GM19193 (cell line): ENCODE data around the gene HDAC4.

Experiments
- POLR2A ChIP-seq: IDR thresholded peaks from 4 replicates; pipeline ENCODE4 v1.6.1; 2011; ENCODE audit not compliant: insufficient read depth, insufficient read length; ENCODE audit errors: extremely low read depth

HDAC4 gene

DNA sequence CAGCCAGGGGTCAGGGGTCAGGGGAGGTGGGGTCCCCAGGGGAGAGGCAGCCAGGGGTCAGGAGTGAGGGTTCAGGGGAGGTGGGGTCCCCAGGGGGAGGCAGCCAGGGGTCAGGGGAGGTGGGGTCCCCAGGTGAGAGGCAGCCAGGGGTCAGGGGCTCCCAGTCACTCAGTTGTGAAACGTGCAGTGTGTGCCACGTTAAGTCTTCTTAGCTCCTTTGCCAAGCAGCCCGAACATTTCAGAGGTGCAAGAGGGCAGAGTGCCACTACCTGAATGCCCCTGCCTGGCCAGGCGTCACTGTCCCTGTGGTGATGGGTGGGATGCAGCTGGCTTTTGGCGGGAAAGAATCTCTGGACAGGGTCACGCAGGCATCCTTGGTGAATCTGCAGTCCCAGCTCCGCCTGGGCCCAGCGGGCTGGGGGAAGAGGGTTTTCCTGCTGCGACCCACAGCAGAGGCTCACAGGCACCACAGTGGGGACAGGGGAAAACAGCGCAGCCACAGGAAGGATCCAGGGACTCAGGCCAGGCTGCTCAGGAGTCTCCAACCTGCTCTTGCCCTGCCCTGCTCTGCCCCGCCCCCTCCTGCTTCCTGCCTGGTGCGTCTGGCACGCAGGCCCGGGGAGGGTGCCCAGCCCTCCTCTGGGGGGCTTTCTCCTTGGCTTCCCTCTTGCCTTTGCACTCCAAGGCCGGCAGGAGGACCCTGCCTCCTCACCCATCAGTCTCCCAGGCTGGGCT lies 364.7 kb downstream of the HDAC4 start:
- no peak for TF ChIP-seq POLR2A

DNA sequence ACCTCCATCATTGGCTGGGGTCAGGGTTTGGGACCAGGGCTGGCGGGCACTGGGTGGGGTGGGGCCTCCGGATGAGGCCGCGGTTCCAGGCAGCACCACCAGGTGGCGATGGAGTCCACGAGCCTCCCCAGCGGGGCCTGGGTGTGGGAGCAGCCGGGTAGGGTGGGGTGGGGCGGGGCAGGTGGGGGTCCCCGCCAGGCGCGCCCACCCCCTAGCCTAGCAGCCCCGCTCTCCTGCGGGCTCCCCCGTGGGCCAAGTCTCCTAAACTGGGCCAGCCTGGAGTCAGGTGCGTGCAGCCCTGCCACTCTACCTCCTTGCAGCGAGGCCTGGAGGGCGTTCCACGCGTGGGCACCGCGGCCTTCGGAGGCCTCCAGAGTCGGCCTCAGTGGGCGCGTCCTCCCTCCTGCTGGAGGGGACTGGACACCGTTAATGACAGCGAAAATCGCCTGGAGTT lies 365.4 kb downstream of the HDAC4 start:
- TF ChIP-seq POLR2A = no peak

DNA sequence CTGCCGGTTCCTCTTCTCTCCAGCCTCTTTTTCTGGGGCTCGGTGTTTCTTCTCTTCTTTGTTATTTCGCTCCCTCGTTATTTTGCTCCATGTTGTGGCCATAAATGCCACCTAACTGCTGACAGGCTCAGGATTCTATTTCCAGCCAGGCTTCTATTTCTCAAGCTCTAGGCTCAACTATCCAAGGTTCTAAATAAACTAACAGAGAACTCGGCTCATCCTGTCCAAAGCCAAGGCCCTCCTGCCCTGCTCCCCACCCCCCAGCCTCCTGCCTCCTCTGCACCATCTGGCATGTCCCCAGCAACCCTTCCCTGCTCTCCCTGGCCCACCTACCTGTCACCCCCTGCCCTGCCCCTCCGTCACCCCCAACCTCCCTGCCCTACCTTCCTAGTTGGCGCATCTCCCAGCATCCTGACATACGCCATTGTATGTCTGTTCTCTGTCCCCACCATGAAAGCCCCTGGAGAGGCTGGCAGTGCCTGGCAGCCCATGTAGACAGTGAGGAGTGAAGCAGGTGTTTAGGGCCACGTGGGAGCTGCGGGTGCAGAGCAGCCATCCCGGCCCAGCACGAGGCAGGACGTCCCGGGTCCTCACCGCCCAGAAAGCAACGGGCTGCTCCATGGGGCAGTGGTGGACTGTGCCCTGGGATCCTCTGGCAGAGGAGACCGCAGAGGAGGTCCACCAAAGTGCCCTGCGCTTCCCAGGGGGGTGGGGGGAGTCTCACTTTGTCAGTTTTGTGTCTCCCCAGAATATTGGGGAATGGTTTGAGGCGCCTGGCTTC lies 366.1 kb downstream of the HDAC4 start:
- no peak for TF ChIP-seq POLR2A

DNA sequence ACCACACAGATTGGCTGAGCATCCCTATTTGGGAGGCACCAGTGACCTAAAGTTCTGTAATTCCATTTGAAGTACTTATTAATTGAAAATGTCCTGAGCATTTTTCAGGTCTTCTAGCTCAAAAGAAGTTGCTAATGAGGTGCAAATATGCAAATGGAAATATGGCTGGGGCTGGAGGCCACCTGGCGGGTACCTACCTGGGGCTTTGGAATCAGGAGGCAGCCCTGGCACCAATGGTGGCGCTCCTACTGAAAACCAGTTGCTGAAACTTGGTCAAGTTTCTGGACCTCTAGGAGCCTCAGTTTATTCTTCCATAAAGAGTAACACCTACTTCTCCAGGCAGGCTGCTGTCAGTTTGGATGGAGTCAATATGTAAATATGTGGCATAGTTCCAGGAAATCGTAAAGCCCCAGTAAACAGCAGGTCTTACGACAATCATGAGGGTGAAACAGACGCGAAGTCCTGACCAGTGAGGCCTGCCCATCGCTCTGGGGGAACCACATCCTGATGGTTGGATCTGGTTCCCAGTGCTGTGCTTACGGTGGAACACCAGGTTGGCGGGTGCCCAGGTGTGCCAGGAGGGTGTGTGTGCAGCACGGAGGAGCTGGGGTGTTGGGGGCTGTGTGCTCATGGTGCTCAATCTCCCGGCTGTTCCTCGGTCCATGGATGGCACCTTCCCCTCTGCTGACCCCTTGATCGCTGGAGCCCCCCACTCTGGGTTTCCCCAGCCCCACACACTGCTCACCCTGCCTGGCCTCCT lies 366.8 kb downstream of the HDAC4 start:
- TF ChIP-seq POLR2A = no peak

DNA sequence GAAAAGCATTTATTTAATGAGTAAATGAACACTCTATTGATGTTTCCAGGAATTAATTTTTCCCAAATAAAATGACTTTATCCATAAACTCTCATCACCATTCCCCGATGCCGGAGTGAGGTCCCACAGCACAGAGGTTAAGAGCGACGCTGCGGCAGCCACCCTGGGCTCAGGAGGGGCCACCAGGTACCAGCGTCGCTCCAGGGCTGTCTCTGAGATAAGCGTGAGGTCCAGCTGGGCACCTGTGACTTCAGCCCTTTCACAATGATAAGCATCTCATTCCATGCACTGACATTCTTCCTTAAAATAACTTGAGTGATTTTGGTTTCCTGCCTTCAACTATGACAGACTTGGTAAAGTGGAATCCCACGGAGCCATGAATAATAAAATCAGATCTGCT lies 370.9 kb downstream of the HDAC4 start:
- no peak for TF ChIP-seq POLR2A

DNA sequence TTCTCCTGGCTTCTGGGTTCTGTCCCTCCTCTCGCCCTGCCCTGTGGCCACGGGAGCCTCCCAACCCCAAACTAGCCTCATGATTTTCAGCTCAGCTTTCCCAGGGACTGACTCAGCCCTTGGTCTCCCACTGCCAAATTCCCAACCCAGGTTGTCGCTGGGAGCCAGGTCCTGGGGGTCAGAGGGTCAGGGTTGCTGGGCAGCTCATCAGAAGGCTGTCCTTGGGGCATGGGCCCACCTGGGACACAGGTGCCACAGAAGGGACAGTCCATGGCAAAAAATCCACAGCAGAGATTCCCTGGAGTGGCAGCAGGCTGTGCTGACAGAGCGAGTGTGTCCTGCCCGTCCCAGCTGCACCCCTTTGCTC lies 372.6 kb downstream of the HDAC4 start:
- TF ChIP-seq POLR2A = no peak

DNA sequence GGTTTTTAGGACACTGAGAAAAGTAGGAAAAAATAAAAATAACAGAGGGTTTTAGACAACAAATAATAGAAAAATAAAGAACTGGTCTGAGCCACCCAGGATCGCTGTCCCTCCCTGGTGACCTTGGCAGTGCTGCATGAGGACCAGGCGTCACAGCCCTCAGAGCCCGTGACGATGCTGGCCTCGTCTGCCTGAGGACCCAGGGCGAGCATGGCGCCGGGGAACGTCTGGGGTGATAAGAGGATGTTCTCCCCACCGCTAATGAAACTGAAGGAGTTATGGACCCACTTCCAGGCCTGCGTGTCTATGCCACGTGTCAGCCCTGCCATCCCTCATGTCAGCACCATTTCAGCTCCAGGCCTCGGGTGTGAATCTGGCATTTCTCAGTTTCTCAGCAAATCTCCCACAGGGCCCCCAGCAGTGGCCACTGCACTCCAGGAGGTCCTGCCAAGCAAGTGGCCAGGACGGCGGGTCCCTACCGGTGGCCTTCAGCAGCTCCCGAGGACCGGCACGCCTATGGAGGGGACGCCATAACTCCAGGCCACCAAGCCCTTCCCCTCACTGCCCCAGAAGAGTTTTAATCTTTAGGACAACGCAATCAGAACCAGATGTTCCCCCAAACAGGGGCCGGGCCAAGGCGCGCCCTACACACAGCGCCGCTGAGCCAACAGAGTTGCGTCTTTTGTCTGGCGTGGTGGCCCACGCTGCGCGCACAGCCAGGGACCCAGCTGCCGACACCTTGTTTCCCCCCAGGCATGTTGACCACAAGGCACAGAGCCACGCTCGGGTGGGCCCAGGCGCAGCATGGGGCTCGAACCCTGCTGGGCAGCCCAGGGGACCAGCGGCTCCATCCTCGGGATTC lies 373.2 kb downstream of the HDAC4 start:
- no peak for TF ChIP-seq POLR2A

DNA sequence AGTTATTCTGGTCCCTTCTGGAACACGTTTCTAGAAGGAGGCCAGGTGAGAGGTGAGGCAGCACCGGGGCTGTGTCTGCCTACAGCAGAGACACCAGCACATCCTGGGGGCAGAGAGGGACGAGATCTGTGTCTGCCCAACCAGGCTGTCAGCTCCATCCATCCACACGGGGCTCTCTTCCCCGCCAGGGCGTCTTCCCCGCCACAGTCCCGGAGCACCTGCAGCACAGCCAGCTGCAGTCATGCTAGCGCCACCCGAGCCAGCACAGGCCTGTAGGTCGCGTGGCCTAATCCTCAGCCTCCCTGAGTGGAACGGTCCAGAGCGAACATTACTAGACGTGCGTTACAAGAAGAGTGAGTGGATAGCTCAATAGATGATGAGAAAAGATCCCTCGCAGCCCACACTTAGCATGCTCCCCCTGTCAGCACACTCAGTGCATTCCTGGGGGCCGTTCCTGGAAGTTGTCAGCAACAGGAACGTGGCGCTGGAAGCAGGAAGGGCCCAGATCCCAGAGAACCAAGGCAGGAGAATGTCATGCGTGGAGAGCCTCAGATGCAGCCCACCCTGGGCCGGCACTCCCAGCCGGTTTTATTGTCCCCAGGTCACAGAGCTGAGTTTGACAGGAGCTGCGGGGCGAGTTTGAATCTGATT lies 374.0 kb downstream of the HDAC4 start:
- TF ChIP-seq POLR2A = no peak

DNA sequence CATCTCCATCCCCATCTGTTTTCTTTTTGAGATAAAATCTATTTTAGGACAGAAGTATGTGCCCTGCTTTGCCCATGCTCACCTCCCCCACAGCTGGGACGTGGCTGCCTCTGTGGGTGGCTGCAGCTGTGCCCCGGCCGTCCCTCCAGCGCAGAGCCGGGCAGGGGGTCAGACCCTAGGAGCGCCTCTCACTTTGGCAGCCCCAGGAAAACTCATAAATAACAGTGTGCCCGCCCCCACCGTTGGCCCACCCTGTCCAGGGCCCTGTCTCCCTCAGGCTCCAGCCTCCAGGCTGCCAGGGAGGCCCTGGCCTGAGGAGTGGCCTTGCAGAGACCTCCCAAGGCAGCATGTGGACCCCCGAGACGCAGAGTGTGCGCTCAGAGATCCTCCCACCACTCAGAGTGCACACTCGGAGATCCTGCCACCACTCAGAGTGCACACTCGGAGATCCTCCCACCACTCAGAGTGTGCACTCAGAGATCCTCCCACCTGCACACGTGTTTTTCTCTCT lies 374.8 kb downstream of the HDAC4 start:
- no peak for TF ChIP-seq POLR2A

DNA sequence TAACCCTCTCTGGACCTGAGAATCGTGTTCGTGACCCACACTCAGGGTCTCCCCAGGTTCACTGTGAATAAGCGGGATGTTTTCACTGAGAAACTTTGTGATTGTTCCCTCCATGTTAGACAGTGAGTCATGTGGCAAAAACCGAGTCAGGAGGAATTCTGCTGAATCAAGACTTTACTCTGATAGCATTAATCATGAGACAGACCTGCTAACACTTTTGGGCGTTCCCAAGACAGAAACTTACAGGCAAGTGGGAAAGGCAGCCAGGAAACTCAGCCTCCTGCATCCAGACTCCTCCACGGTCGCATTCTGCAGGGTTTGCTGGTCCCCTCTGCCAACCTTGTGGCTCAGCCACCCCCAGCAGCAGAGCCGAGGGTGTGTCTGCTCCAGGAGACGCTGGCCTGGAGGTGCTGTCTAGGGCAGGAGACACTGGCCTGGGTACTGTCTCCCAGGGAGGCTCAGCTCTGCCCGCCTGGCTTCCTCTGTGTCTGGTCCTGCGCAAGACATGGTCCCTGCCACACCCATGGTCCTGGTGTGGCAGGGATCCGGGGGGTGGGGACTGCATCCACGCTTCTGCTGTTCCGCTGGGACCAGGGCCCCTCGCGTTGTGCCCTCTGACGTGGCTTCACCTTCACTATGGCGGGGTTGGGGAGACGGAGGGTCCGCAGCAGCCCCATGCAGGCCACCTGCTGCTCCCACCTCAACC lies 375.6 kb downstream of the HDAC4 start:
- TF ChIP-seq POLR2A = no peak

DNA sequence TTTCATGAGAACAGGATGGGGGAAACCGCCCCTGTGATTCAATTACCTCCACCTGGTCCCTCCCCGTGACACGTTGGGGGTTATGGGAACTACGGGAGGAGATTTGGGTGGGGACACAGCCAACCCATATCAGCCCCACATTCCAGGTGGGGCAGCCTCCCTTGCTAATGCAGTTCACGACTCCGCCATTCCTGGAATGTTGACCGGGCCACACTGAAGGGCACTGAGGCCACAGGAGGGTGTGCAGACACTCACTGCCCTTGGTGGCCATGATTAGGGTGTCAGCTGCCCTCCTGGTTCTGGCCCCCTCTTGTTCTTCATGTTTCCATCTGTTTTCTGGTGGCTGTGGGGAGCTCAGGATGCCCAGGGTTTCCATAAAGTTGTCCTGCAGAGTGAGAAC lies 376.6 kb downstream of the HDAC4 start:
- TF ChIP-seq POLR2A = no peak

DNA sequence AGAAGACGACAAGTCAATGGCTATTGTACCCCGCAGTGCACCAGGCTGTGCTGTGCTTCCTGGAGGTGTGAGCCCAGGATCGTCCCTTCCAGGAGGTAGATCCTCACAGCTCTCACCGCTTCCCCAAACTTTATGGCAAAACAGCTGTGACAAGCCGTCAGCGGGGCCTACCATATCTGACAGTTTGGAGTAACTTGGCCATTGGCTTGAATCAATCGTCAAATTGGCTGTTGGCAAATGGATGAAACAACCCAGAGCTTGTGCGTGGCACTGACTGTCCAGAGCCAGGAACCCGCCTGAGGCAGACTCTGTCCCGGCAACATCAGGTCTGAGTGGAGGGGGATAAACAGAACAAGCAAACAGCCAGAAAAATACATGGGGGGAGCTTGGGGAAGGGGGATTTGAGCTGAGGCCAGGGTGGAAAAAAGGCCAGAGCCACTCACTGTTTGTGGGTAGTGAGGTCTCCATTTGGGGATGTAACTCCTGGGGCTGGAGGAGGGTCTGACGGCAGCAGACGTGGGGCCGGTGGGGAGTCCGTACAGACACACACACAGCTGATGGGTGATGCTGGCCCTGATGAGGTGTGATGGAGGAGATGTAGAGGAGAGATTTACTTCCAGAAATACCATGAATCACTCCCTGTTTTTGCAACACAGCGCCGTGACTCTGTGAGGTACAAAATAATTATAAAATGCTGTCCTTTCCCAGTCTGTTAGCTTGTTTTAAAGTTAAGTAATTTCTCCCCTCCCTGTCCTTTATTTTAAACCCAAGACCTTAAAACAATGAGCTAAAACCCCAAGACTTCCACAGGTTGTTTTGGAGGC lies 378.2 kb downstream of the HDAC4 start:
- TF ChIP-seq POLR2A = no peak
